ENCODE data around the gene TBX10.
"Not testable (repeated sequence)": the region's sequence is repeated elsewhere in the genome, so short reads cannot be mapped to it uniquely, and the experiment has no call there.

The TBX10 gene

DNA sequence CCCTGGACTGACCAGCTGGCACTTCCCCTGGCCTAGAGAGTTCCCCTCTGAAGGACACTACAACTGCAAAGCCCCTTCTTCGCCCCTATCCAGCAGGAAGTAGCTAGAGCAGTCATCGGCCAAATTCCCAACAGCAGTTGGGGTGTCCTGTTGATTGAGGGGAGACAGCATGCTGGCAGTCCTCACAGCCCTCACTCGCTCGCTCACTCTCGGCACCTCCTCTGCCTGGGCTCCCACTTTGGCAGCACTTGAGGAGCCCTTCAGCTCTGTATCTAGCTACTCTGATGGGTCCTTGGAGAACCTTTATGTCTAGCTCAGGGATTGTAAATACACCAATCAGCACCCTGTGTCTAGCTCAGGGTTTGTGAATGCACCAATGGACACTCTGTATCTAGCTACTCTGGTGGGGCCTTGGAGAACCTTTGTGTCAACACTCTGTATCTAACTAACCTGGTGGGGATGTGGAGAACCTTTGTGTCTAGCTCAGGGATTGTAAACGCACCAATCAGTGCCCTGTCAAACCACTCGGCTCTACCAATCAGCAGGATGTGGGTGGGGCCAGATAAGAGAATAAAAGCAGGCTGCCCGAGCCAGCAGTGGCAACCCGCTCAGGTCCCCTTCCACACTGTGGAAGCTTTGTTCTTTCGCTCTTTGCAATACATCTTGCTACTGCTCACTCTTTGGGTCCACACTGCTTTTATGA is 13.3 kb downstream of the TBX10 start:
- H3K27me3 ChIP-seq (ENCODE audit: control insufficient read depth in 1 of 2, insufficient read depth in 2 of 2, low read length in 2 of 2); H3K9me3 ChIP-seq (ENCODE audit: low read length): not testable (repeated sequence)

DNA sequence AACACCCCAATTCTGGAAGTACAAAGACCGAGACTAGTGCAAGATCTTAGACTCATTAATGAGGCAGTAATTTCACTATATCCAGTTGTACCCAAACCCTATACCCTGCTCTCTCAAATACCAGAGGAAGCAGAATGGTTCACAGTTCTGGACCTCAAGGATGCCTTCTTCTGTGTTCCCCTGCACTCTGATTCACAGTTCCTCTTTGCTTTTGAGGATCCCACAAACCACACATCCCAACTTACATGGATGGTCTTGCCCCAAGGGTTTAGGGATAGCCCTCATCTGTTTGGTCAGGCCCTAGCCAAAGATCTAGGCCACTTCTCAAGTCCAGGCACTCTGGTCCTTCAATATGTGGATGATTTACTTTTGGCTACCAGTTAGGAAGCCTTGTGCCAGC is 15.8 kb downstream of the TBX10 start:
- not testable (repeated sequence) for H3K4me3 ChIP-seq (ENCODE audit: low read depth in 1 of 2, low read length in 2 of 2); H3K27ac ChIP-seq (ENCODE audit: low read depth, low read length); H3K4me1 ChIP-seq (ENCODE audit: insufficient read depth, low read length); H3K9me3 ChIP-seq (ENCODE audit: low read length); H3K9ac ChIP-seq (ENCODE audit: low read length); H3K36me3 ChIP-seq (ENCODE audit: insufficient read depth, low read length); H3K27me3 ChIP-seq (ENCODE audit: control insufficient read depth in 1 of 2, insufficient read depth in 2 of 2, low read length in 2 of 2)

More for the DNA sequence above, 13.3 kb downstream of the TBX10 start:
- not testable (repeated sequence) for H3K36me3 ChIP-seq (ENCODE audit: insufficient read depth, low read length); H3K9ac ChIP-seq (ENCODE audit: low read length); H3K4me3 ChIP-seq (ENCODE audit: low read depth in 1 of 2, low read length in 2 of 2); H3K27ac ChIP-seq (ENCODE audit: low read depth, low read length)
- peaks cover 13% of the 10 kb centered on the region for H3K4me1 ChIP-seq (ENCODE audit: insufficient read depth, low read length)

DNA sequence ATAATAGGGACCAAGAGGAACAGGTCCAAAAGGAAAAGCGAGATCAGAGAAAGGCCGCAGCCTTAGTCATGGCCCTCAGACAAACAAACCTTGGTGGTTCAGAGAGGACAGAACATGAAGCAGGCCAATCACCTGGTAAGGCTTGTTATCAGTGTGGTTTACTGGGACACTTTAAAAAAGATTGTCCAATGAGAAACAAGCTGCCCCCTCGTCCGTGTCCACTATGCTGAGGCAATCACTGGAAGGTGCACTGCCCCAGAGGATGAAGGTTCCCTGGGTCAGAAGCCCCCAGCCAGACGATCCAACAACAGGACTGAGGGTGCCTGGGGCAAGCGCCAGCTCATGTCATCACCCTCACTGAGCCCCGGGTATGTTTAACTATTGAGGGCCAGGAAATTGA is 16.7 kb downstream of the TBX10 start:
- H3K9me3 ChIP-seq (ENCODE audit: low read length); H3K27ac ChIP-seq (ENCODE audit: low read depth, low read length); H3K27me3 ChIP-seq (ENCODE audit: control insufficient read depth in 1 of 2, insufficient read depth in 2 of 2, low read length in 2 of 2); H3K4me1 ChIP-seq (ENCODE audit: insufficient read depth, low read length); H3K4me3 ChIP-seq (ENCODE audit: low read depth in 1 of 2, low read length in 2 of 2); H3K36me3 ChIP-seq (ENCODE audit: insufficient read depth, low read length); H3K9ac ChIP-seq (ENCODE audit: low read length): not testable (repeated sequence)

DNA sequence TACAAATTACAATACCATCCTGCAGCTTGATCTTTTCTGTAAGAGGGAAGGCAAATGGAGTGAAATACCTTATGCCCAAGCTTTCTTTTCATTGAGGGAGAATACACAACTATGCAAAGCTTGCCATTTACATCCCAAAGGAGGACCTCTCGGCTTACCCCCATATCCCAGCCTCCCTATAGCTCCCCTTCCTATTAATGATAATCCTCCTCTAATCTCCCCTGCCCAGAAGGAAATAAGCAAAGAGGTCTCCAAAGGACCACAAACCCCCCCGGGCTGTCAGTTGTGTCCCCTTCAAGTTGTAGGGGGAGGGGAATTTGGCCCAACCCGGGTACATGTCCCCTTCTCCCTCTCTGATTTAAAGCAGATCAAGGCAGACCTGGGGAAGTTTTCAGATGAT is 17.6 kb downstream of the TBX10 start:
- H3K4me1 ChIP-seq (ENCODE audit: insufficient read depth, low read length); H3K27ac ChIP-seq (ENCODE audit: low read depth, low read length); H3K27me3 ChIP-seq (ENCODE audit: control insufficient read depth in 1 of 2, insufficient read depth in 2 of 2, low read length in 2 of 2); H3K4me3 ChIP-seq (ENCODE audit: low read depth in 1 of 2, low read length in 2 of 2); H3K9me3 ChIP-seq (ENCODE audit: low read length); H3K36me3 ChIP-seq (ENCODE audit: insufficient read depth, low read length); H3K9ac ChIP-seq (ENCODE audit: low read length): not testable (repeated sequence)

DNA sequence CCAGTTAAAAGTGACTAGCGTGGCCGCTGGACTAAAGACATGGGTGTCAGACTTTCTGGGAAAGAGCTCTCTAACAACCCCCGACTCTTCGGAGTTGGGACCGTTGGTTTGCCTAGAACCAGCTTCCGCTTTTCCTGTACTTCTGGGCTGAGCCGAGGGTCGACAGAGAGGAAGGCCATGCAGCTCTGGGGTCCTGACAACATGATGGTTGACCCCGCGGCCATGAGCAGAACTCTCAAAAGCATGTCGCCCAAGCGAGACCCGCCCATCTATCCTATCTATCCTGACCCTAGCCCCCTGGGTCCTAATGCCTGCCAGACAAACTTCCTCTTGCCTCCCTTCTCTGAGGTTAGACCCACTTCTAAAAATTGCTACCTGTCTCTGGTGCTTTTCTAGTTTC is 18.9 kb downstream of the TBX10 start:
- H3K4me3 ChIP-seq (ENCODE audit: low read depth in 1 of 2, low read length in 2 of 2): not testable (repeated sequence)

DNA sequence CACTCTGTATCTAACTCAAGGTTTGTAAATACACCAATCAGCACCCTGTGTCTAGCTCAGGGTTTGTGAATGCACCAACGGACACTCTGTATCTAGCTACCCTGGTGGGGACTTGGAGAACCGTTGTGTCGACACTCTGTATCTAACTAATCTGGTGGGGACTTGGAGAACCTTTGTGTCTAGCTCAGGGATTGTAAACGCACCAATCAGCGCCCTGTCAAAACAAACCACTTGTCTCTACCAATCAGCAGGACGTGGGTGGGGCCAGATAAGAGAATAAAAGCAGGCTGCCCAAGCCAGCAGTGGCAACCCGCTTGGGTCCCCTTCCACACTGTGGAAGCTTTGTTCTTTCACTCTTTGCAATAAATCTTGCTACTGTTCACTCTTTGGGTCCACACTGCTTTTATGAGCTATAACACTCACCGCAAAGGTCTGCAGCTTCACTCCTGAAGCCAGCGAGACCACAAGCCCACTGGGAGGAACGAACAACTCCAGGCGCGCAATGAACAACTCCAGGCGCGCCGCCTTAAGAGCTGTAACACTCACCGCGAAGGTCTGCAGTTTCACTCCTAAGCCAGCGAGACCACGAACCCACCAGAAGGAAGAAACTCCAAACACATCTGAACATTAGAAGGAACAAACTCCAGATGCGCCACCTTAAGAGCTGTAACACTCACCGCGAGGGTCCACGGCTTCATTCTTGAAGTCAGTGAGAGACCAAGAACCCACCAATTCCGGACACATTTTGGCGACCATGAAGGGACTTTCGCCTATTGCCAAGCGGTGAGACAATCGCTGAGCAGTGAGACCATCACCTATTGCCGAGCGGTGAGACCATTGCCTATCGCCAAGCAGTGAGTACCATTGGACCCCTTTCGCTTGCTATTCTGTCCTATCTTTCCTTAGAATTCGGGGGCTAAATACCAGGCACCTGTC is 19.6 kb downstream of the TBX10 start:
- H3K9ac ChIP-seq (ENCODE audit: low read length); H3K4me3 ChIP-seq (ENCODE audit: low read depth in 1 of 2, low read length in 2 of 2); H3K36me3 ChIP-seq (ENCODE audit: insufficient read depth, low read length); H3K4me1 ChIP-seq (ENCODE audit: insufficient read depth, low read length); H3K27ac ChIP-seq (ENCODE audit: low read depth, low read length); H3K9me3 ChIP-seq (ENCODE audit: low read length): not testable (repeated sequence)
- H3K27me3 ChIP-seq (ENCODE audit: control insufficient read depth in 1 of 2, insufficient read depth in 2 of 2, low read length in 2 of 2): peaks cover 0 to 10% of the 10 kb centered on the region in 2 donors

More for the DNA sequence above, 18.9 kb downstream of the TBX10 start:
- not testable (repeated sequence) for H3K4me1 ChIP-seq (ENCODE audit: insufficient read depth, low read length); H3K27me3 ChIP-seq (ENCODE audit: control insufficient read depth in 1 of 2, insufficient read depth in 2 of 2, low read length in 2 of 2); H3K9ac ChIP-seq (ENCODE audit: low read length); H3K9me3 ChIP-seq (ENCODE audit: low read length); H3K36me3 ChIP-seq (ENCODE audit: insufficient read depth, low read length); H3K27ac ChIP-seq (ENCODE audit: low read depth, low read length)

DNA sequence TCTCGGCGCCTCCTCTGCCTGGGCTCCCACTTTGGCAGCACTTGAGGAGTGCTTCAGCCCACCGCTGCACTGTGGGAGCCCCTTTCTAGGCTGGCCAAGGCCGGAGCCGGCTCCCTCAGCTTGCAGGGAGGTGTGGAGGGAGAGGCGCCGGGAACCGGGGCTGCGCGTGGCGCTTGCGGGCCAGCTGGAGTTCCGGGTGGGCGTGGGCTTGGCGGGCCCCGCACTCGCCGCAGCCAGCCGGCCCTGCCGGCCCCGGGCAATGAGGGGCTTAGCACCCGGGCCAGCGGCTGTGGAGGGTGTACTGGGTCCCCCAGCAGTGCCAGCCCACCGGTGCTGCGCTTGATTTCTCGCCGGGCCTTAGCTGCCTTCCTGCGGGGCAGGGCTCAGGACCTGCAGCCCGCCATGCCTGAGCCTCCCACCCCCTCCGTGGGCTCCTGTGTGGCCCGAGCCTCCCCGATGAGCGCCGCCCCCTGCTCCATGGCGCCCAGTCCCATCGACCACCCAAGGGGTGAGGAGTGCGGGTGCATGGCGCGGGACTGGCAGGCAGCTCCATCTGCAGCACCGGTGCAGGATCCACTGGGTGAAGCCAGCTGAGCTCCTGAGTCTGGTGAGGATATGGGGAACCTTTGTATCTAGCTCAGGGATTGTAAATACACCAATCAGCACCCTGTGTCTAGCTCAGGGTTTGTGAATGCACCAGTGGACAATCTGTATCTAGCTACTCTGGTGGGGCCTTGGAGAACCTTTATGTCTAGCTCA is 20.5 kb downstream of the TBX10 start:
- H3K36me3 ChIP-seq (ENCODE audit: insufficient read depth, low read length); H3K4me3 ChIP-seq (ENCODE audit: low read depth in 1 of 2, low read length in 2 of 2); H3K9me3 ChIP-seq (ENCODE audit: low read length); H3K4me1 ChIP-seq (ENCODE audit: insufficient read depth, low read length); H3K9ac ChIP-seq (ENCODE audit: low read length); H3K27ac ChIP-seq (ENCODE audit: low read depth, low read length): not testable (repeated sequence)
- H3K27me3 ChIP-seq (ENCODE audit: control insufficient read depth in 1 of 2, insufficient read depth in 2 of 2, low read length in 2 of 2): peaks cover 0 to 16% of the 10 kb centered on the region in 2 donors

DNA sequence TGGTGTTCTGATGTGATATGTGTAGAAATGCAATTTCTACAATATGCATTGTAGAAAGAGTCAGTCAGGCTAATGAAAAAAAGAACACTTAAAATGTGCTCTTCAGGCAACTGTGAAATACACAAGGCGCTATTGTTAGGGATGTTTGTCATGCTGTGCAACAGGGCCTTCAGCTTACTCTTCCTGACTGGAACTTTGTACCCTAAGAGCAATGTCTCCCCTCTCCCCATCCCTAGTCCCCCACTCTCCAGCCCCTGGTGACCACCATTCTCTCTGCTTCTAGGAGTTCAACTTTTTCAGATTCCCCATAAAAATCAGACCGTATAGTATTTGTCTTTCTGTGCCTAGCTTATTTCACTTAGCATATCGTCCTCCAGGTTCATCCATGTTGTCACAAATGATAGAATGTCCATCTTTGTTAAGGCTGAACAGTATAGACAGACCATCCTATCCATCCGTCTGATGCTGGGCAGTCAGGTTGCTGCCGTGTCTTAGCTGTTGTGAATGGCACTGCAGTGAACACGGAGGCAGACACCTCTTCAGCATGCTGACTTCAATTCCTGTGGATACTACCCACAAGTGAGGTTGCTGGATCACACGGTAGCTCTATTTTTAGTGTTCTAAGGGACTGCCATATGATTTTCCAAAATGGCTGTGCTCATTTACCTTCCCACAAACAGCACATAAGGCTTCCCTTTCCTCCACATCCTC is 22.2 kb downstream of the TBX10 start:
- Histone ChIP-seq H3K27ac (ENCODE audit: low read depth, low read length) (no peak overlapping the region), H3K36me3 (ENCODE audit: insufficient read depth, low read length) (peaks cover 2% of the 10 kb centered on the region), H3K9ac (ENCODE audit: low read length) (no peak overlapping the region), H3K27me3 (ENCODE audit: control insufficient read depth in 1 of 2, insufficient read depth in 2 of 2, low read length in 2 of 2) (peaks cover 0 to 16% of the 10 kb centered on the region in 2 donors), H3K4me1 (ENCODE audit: insufficient read depth, low read length) (peaks cover 13% of the 10 kb centered on the region), H3K9me3 (ENCODE audit: low read length) (no peaks in the 10 kb centered on the region), H3K4me3 (ENCODE audit: low read depth in 1 of 2, low read length in 2 of 2) (no peak overlapping the region)

DNA sequence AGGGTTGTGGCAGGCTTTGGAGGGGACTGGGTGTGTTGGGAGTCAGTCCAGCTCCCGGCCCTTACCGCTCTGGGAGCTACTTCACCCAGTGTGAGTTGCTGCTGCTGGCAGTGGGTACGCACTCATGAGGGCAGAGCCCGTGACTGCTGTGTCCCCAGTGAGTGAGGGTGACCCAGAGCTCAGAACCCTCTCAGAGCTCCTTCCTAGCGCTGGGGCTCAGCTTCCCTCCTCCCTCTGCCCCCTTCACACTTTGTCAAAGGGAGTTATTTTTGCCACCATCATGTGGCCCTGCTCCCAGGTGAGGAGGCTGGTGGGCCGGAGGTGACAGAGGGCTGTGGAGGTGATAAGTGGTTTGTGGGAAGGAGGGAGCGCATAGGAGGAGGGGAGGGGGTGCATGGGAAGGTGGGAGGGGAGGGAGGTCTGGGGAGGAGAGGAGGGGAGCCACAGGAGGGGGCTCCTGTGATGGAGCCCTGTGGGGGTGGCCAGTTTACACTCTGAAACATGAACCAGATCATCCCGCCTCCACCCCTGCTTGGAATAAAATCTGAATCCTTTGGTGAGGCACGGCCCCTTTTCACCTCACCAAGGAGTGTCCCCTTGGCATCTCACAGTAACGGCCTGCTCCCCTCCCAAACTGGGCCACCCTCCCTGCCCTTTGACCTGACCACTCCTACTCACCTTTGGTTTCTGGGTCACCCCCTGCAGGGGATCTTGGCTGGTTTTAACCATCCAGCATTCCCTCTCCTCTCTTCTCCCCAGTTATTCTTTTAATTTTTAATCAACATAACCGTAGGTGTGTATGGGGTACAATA is 22.9 kb downstream of the TBX10 start:
- Histone ChIP-seq H3K4me3 (ENCODE audit: low read depth in 1 of 2, low read length in 2 of 2) (no peak overlapping the region), H3K27me3 (ENCODE audit: control insufficient read depth in 1 of 2, insufficient read depth in 2 of 2, low read length in 2 of 2) (peaks cover 0 to 16% of the 10 kb centered on the region in 2 donors), H3K36me3 (ENCODE audit: insufficient read depth, low read length) (peaks cover 4% of the 10 kb centered on the region), H3K9me3 (ENCODE audit: low read length) (no peaks in the 10 kb centered on the region), H3K27ac (ENCODE audit: low read depth, low read length) (no peak overlapping the region), H3K4me1 (ENCODE audit: insufficient read depth, low read length) (peaks cover 13% of the 10 kb centered on the region), H3K9ac (ENCODE audit: low read length) (no peak overlapping the region)

DNA sequence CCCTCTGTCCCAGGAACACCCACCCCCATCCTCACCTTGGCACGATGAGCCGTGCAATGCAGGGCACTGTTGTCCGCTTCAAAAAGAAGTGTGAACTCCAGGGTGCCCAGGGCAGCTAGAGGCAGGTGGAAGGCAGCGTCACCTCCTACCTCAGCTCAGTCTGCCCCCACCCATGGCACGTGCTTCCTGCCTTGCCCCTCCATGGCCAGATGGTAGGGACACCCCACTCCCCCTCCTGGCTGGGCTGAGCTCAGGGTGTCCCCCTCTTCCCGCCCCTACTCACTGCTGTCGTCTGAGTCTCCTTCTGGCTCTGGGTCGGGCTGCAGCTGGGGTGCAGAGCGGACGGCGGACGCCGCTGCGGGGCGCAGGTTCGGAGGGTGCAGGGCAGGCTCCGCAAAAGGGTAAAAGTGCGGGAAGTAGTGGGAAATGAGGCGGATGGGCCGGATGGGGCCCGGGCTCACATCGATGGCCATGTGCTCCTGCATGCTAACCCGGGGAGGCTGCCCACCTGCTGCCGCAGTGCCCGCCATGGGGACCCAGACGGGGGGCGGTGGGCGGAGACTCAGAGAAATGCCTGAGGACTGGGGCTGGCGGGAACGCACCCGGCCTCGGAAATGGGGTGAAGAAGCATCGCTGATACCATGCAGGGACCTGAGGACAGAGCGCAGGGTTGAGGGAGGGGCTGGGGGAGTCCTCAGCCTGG is 23.7 kb downstream of the TBX10 start:
- H3K4me1 ChIP-seq (ENCODE audit: insufficient read depth, low read length): peaks cover 13% of the 10 kb centered on the region
- no peak overlapping the region for H3K4me3 ChIP-seq (ENCODE audit: low read depth in 1 of 2, low read length in 2 of 2)
- no peak overlapping the region for H3K27ac ChIP-seq (ENCODE audit: low read depth, low read length)
- no peak overlapping the region for H3K9ac ChIP-seq (ENCODE audit: low read length)
- peaks cover 12% of the 10 kb centered on the region for H3K36me3 ChIP-seq (ENCODE audit: insufficient read depth, low read length)
- no peaks in the 10 kb centered on the region for H3K9me3 ChIP-seq (ENCODE audit: low read length)
- H3K27me3 ChIP-seq (ENCODE audit: control insufficient read depth in 1 of 2, insufficient read depth in 2 of 2, low read length in 2 of 2): peaks cover 0 to 16% of the 10 kb centered on the region in 2 donors

Measured in muscle layer of colon (tissue), 2 donors.